G401.6 (cell line): ENCODE data around the gene IFI27L1.

ENCODE experiments used
- FAIRE-seq: peaks from 2 replicates; lab custom pipeline; 2012; peaks lifted over from hg19 to GRCh38; lab: Jason Lieb, UNC

IFI27L1 gene

GRCh38 chr14:94136575-94137331 is 55.6 kb downstream of the IFI27L1 start:
- peak; percentile 90 for FAIRE-seq

GRCh38 chr14:94138251-94138650 is 57.1 kb downstream of the IFI27L1 start:
- FAIRE-seq = no peak

- FAIRE-seq = no peak
Measured at GRCh38 chr14:94139006-94139405, 57.9 kb downstream of the IFI27L1 start.

- FAIRE-seq = no peak
Measured at GRCh38 chr14:94139421-94139820, 58.3 kb downstream of the IFI27L1 start.

- no peak for FAIRE-seq
Measured at GRCh38 chr14:94142247-94142646, 61.1 kb downstream of the IFI27L1 start.

- FAIRE-seq = no peak
Measured at GRCh38 chr14:94142836-94143235, 61.7 kb downstream of the IFI27L1 start.

- FAIRE-seq = no peak
Measured at GRCh38 chr14:94143239-94143638, 62.1 kb downstream of the IFI27L1 start.

- FAIRE-seq = no peak
Measured at GRCh38 chr14:94143711-94144110, 62.6 kb downstream of the IFI27L1 start.

GRCh38 chr14:94144765-94145164 is 63.7 kb downstream of the IFI27L1 start:
- no peak for FAIRE-seq

- no peak for FAIRE-seq
Measured at GRCh38 chr14:94145902-94146527, 64.9 kb downstream of the IFI27L1 start.
